ENCODE data around the gene SHLD1.
"Not testable (repeated sequence)": the region's sequence is repeated elsewhere in the genome, so short reads cannot be mapped to it uniquely, and the experiment has no call there.

The SHLD1 gene

GRCh38 chr20:5749952-5750779 is at the start of gene SHLD1:
SHLD1 (plus strand) TSS chr20:5750401; CDS start chr20:5772866, 22,465 bp downstream.
- Histone ChIP-seq H3K27me3 (replicated peaks; ENCODE audit: control insufficient read depth, insufficient read depth, low read length) (no peaks in the 10 kb centered on the region), H3K9me3 (ENCODE audit: control insufficient read depth, low read length) (no peaks in the 10 kb centered on the region), H3K36me3 (ENCODE audit: control insufficient read depth, insufficient read depth, low read length, severe bottlenecking) (no peaks in the 10 kb centered on the region), H3K4me3 (ENCODE audit: low read length) (peak within 1 kb of the TSS; percentile 88), H3K9ac (ENCODE audit: low read length) (peak within 1 kb of the TSS; percentile 88), H3K4me1 (ENCODE audit: control insufficient read depth, insufficient read depth, low read length) (peaks cover 5% of the 10 kb centered on the region)
- DNase-seq (ENCODE audit: low read depth), result peak; percentile 91

- not testable (repeated sequence) for DNase-seq (ENCODE audit: low read depth); H3K4me1 ChIP-seq (ENCODE audit: control insufficient read depth, insufficient read depth, low read length); H3K36me3 ChIP-seq (ENCODE audit: control insufficient read depth, insufficient read depth, low read length, severe bottlenecking); H3K4me3 ChIP-seq (ENCODE audit: low read length); H3K9ac ChIP-seq (ENCODE audit: low read length); H3K9me3 ChIP-seq (ENCODE audit: control insufficient read depth, low read length)
- H3K27me3 ChIP-seq (replicated peaks; ENCODE audit: control insufficient read depth, insufficient read depth, low read length), result peaks cover 15% of the 10 kb centered on the region
These were observed 47.9 kb upstream of the SHLD1 start for GRCh38 chr20:5702339-5702738.

- H3K9me3 ChIP-seq (ENCODE audit: control insufficient read depth, low read length), result no peaks in the 10 kb centered on the region
- H3K9ac ChIP-seq (ENCODE audit: low read length), result no peak overlapping the region
- H3K36me3 ChIP-seq (ENCODE audit: control insufficient read depth, insufficient read depth, low read length, severe bottlenecking), result no peaks in the 10 kb centered on the region
- H3K27me3 ChIP-seq (replicated peaks; ENCODE audit: control insufficient read depth, insufficient read depth, low read length), result peaks cover 15% of the 10 kb centered on the region
- H3K4me3 ChIP-seq (ENCODE audit: low read length), result no peak overlapping the region
- no peak for DNase-seq (ENCODE audit: low read depth)
- H3K4me1 ChIP-seq (ENCODE audit: control insufficient read depth, insufficient read depth, low read length), result no peaks in the 10 kb centered on the region
These were observed 46.5 kb upstream of the SHLD1 start for GRCh38 chr20:5703681-5704101.

- no peak for DNase-seq (ENCODE audit: low read depth)
- Histone ChIP-seq H3K9me3 (ENCODE audit: control insufficient read depth, low read length) (no peaks in the 10 kb centered on the region), H3K27me3 (replicated peaks; ENCODE audit: control insufficient read depth, insufficient read depth, low read length) (peaks cover 17% of the 10 kb centered on the region)
These were observed 44.4 kb upstream of the SHLD1 start for GRCh38 chr20:5705827-5706226.

GRCh38 chr20:5706797-5707196 is 43.4 kb upstream of the SHLD1 start:
- H3K4me1 ChIP-seq (ENCODE audit: control insufficient read depth, insufficient read depth, low read length), result no peaks in the 10 kb centered on the region
- H3K36me3 ChIP-seq (ENCODE audit: control insufficient read depth, insufficient read depth, low read length, severe bottlenecking), result no peaks in the 10 kb centered on the region
- peaks cover 17% of the 10 kb centered on the region for H3K27me3 ChIP-seq (replicated peaks; ENCODE audit: control insufficient read depth, insufficient read depth, low read length)
- no peaks in the 10 kb centered on the region for H3K9me3 ChIP-seq (ENCODE audit: control insufficient read depth, low read length)
- H3K4me3 ChIP-seq (ENCODE audit: low read length), result no peak overlapping the region
- H3K9ac ChIP-seq (ENCODE audit: low read length), result no peak overlapping the region
- DNase-seq (ENCODE audit: low read depth), result no peak

More at GRCh38 chr20:5705827-5706226, 44.4 kb upstream of the SHLD1 start:
- Histone ChIP-seq H3K4me3 (ENCODE audit: low read length) (no peak overlapping the region), H3K36me3 (ENCODE audit: control insufficient read depth, insufficient read depth, low read length, severe bottlenecking) (no peaks in the 10 kb centered on the region), H3K9ac (ENCODE audit: low read length) (no peak overlapping the region), H3K4me1 (ENCODE audit: control insufficient read depth, insufficient read depth, low read length) (no peaks in the 10 kb centered on the region)

GRCh38 chr20:5710551-5710950 is 39.6 kb upstream of the SHLD1 start:
- Histone ChIP-seq H3K27me3 (replicated peaks; ENCODE audit: control insufficient read depth, insufficient read depth, low read length) (peaks cover 21% of the 10 kb centered on the region), H3K36me3 (ENCODE audit: control insufficient read depth, insufficient read depth, low read length, severe bottlenecking) (no peaks in the 10 kb centered on the region), H3K4me1 (ENCODE audit: control insufficient read depth, insufficient read depth, low read length) (no peaks in the 10 kb centered on the region), H3K4me3 (ENCODE audit: low read length) (no peak overlapping the region), H3K9me3 (ENCODE audit: control insufficient read depth, low read length) (peaks cover 7% of the 10 kb centered on the region), H3K9ac (ENCODE audit: low read length) (no peak overlapping the region)
- no peak for DNase-seq (ENCODE audit: low read depth)

GRCh38 chr20:5714261-5715041 is 35.8 kb upstream of the SHLD1 start:
- DNase-seq (ENCODE audit: low read depth), result no peak
- Histone ChIP-seq H3K4me3 (ENCODE audit: low read length) (no peak overlapping the region), H3K9me3 (ENCODE audit: control insufficient read depth, low read length) (peaks cover 10% of the 10 kb centered on the region), H3K36me3 (ENCODE audit: control insufficient read depth, insufficient read depth, low read length, severe bottlenecking) (no peaks in the 10 kb centered on the region), H3K4me1 (ENCODE audit: control insufficient read depth, insufficient read depth, low read length) (peaks cover 10% of the 10 kb centered on the region), H3K27me3 (replicated peaks; ENCODE audit: control insufficient read depth, insufficient read depth, low read length) (peaks cover 10% of the 10 kb centered on the region), H3K9ac (ENCODE audit: low read length) (no peak overlapping the region)

- peaks cover 10% of the 10 kb centered on the region for H3K9me3 ChIP-seq (ENCODE audit: control insufficient read depth, low read length)
- H3K9ac ChIP-seq (ENCODE audit: low read length), result no peak overlapping the region
- peaks cover 8% of the 10 kb centered on the region for H3K27me3 ChIP-seq (replicated peaks; ENCODE audit: control insufficient read depth, insufficient read depth, low read length)
- H3K4me3 ChIP-seq (ENCODE audit: low read length), result no peak overlapping the region
- H3K4me1 ChIP-seq (ENCODE audit: control insufficient read depth, insufficient read depth, low read length), result peaks cover 18% of the 10 kb centered on the region
- DNase-seq (ENCODE audit: low read depth), result no peak
- no peaks in the 10 kb centered on the region for H3K36me3 ChIP-seq (ENCODE audit: control insufficient read depth, insufficient read depth, low read length, severe bottlenecking)
These were observed 34.9 kb upstream of the SHLD1 start for GRCh38 chr20:5715071-5715841.

- Histone ChIP-seq H3K36me3 (ENCODE audit: control insufficient read depth, insufficient read depth, low read length, severe bottlenecking) (no peaks in the 10 kb centered on the region), H3K4me3 (ENCODE audit: low read length) (no peak overlapping the region), H3K4me1 (ENCODE audit: control insufficient read depth, insufficient read depth, low read length) (peaks cover 21% of the 10 kb centered on the region), H3K27me3 (replicated peaks; ENCODE audit: control insufficient read depth, insufficient read depth, low read length) (peaks cover 8% of the 10 kb centered on the region), H3K9me3 (ENCODE audit: control insufficient read depth, low read length) (peaks cover 10% of the 10 kb centered on the region), H3K9ac (ENCODE audit: low read length) (no peak overlapping the region)
- DNase-seq (ENCODE audit: low read depth), result no peak
These were observed 33.2 kb upstream of the SHLD1 start for GRCh38 chr20:5716953-5717352.

- no peaks in the 10 kb centered on the region for H3K27me3 ChIP-seq (replicated peaks; ENCODE audit: control insufficient read depth, insufficient read depth, low read length)
- no peak overlapping the region for H3K4me3 ChIP-seq (ENCODE audit: low read length)
- DNase-seq (ENCODE audit: low read depth), result no peak
These were observed 31.2 kb upstream of the SHLD1 start for GRCh38 chr20:5718896-5719595.

More at GRCh38 chr20:5718896-5719595, 31.2 kb upstream of the SHLD1 start:
- H3K9ac ChIP-seq (ENCODE audit: low read length), result no peak overlapping the region
- H3K36me3 ChIP-seq (ENCODE audit: control insufficient read depth, insufficient read depth, low read length, severe bottlenecking), result no peaks in the 10 kb centered on the region
- H3K9me3 ChIP-seq (ENCODE audit: control insufficient read depth, low read length), result peaks cover 10% of the 10 kb centered on the region
- peaks cover 21% of the 10 kb centered on the region for H3K4me1 ChIP-seq (ENCODE audit: control insufficient read depth, insufficient read depth, low read length)

Measured in adipocyte (in vitro differentiated cells).